Stimulated activated effector memory CD8-positive, alpha-beta T cell treated with anti-CD3 and anti-CD28 coated beads, Interleukin-12 subunit alpha, Interleukin-12 subunit beta, amount 100 ng/mL, for 72 hours (primary cell): ENCODE results near the gene ZMAT5.

Experiments
- ATAC-seq: fragments of 150-1000 bp; cut with Tn5 transposase; 2 replicates; pipeline ENCODE4 v1.10.0; 2021
- DNase-seq, 2 donors: peaks; one replicate each; pipeline ENCODE4 v3.0.0; 2021 to 2022; ENCODE audit warnings: low spot score in 2 of 2
- H3K27ac Mint-ChIP-seq: one replicate; pipeline ENCODE4 v1.8.0; 2022; ENCODE audit warnings: mild to moderate bottlenecking, mixed read lengths
- H3K36me3 Mint-ChIP-seq: one replicate; pipeline ENCODE4 v1.8.0; 2022; ENCODE audit warnings: mild to moderate bottlenecking, mixed read lengths
- H3K4me1 Mint-ChIP-seq: one replicate; pipeline ENCODE4 v1.8.0; 2022; ENCODE audit warnings: mixed read lengths
- H3K4me3 Mint-ChIP-seq: one replicate; pipeline ENCODE4 v1.8.0; 2022; ENCODE audit warnings: mild to moderate bottlenecking, mixed read lengths
- H3K9me3 Mint-ChIP-seq: one replicate; pipeline ENCODE4 v1.8.0; 2022; ENCODE audit warnings: mixed read lengths

ZMAT5 gene

DNA sequence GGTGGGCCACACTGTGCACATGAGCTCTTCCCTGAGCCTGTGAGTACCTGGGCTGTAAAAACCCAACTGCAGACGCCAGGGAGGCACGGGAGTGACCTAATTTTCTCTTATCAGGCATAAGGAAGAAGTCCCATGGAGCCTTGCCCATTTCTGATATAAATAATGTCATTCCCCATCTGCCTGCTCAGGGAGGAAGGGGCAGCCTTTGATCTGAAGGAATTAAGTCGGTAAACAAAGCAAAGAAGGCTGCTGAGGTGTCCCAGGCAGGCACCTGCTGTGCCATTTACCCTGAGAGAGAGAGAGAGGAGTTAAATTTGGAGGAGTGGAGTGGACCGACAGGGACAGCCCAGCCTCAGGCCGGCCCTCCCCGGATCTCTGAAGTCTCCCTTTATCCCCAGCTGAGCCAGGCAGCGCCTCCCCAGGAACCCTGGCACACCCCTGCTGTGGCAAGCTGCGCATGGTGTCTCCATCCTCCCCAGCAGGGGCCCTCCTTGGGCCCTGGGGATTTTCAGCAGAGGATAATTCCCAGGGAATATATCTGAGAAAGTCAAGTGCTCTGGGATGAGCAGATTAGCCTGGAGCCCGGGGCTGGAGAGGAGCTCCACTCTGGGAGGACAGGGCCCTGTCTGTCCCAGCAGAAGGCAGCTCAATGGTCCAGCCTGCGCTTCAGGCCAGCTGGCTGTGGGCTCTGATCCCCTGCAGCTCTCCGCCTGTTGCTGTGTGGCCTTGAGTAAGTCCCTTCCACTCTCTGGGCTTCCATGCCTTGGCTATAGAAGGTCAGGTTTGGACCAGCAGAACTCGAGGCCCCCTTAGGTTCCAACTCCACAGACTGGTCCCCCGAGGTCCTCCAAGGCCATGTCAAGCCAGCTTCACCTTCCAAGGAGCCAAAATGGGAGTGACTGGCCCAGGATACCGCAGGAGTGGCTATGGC is 64.5 kb downstream of the ZMAT5 start:
- H3K4me3 Mint-ChIP-seq, result no peak overlapping the region
- no peak overlapping the region for H3K27ac Mint-ChIP-seq
- H3K9me3 Mint-ChIP-seq, result no peaks in the 10 kb centered on the region
- no peaks in the 10 kb centered on the region for H3K4me1 Mint-ChIP-seq
- peaks cover 15% of the 10 kb centered on the region for H3K36me3 Mint-ChIP-seq
- no peak for ATAC-seq
- DNase-seq, result no peak

- H3K27ac Mint-ChIP-seq, result no peak overlapping the region
Measured at GRCh38 chr22:29701155-29701999, 65.4 kb downstream of the ZMAT5 start.

GRCh38 chr22:29700900-29701154 is 66.0 kb downstream of the ZMAT5 start:
- DNase-seq (no peak), ATAC-seq (no peak)
- Mint-ChIP-seq H3K4me1 (no peaks in the 10 kb centered on the region), H3K27ac (no peak overlapping the region), H3K36me3 (peaks cover 28% of the 10 kb centered on the region), H3K9me3 (no peaks in the 10 kb centered on the region), H3K4me3 (no peak overlapping the region)

More at GRCh38 chr22:29701155-29701999, 65.4 kb downstream of the ZMAT5 start:
- peaks cover 22% of the 10 kb centered on the region for H3K36me3 Mint-ChIP-seq
- no peak overlapping the region for H3K4me3 Mint-ChIP-seq
- H3K9me3 Mint-ChIP-seq, result no peaks in the 10 kb centered on the region
- H3K4me1 Mint-ChIP-seq, result no peaks in the 10 kb centered on the region
- DNase-seq (no peak), ATAC-seq (peak; percentile 33)

- no peak overlapping the region for H3K27ac Mint-ChIP-seq
Measured at GRCh38 chr22:29700206-29700899, 66.5 kb downstream of the ZMAT5 start.

GRCh38 chr22:29697853-29698598 is 68.8 kb downstream of the ZMAT5 start:
- DNase-seq (no peak), ATAC-seq (no peak)
- no peak overlapping the region for H3K27ac Mint-ChIP-seq
- no peaks in the 10 kb centered on the region for H3K4me1 Mint-ChIP-seq
- H3K4me3 Mint-ChIP-seq, result no peak overlapping the region
- H3K9me3 Mint-ChIP-seq, result no peaks in the 10 kb centered on the region
- H3K36me3 Mint-ChIP-seq, result peaks cover 46% of the 10 kb centered on the region

More at GRCh38 chr22:29700206-29700899, 66.5 kb downstream of the ZMAT5 start:
- Mint-ChIP-seq H3K4me3 (no peak overlapping the region), H3K9me3 (no peaks in the 10 kb centered on the region), H3K36me3 (peaks cover 32% of the 10 kb centered on the region), H3K4me1 (no peaks in the 10 kb centered on the region)
- ATAC-seq (no peak), DNase-seq (no peak)

GRCh38 chr22:29695129-29695926 is 71.5 kb downstream of the ZMAT5 start:
- H3K27ac Mint-ChIP-seq, result no peak overlapping the region
- H3K4me1 Mint-ChIP-seq, result no peaks in the 10 kb centered on the region
- DNase-seq, result no peak
- H3K9me3 Mint-ChIP-seq, result no peaks in the 10 kb centered on the region
- peaks cover 41% of the 10 kb centered on the region for H3K36me3 Mint-ChIP-seq
- ATAC-seq, result peak; percentile 31
- no peak overlapping the region for H3K4me3 Mint-ChIP-seq

DNA sequence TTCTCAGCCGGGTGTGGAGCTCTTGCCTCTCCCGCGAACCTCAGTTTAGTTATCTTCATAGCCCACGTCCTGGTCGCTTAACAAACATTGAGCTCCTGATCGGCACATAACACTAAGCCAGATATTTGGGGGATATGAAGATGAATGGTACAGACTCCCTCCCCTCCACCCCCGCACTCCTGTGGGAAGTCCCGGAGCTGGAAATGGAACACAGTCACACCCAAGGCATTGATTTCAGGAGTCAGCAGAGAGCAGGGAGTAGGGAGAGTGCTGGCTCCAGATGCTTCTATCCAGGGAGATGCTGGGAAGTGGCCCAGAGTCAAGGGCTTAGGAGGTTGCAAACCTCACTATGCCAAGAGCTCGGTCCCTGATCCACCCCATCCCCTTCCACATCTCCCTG is 73.1 kb downstream of the ZMAT5 start:
- Mint-ChIP-seq H3K4me1 (no peaks in the 10 kb centered on the region), H3K36me3 (peaks cover 53% of the 10 kb centered on the region), H3K4me3 (no peak overlapping the region), H3K27ac (no peak overlapping the region), H3K9me3 (no peaks in the 10 kb centered on the region)
- no peak for ATAC-seq
- no peak for DNase-seq

DNA sequence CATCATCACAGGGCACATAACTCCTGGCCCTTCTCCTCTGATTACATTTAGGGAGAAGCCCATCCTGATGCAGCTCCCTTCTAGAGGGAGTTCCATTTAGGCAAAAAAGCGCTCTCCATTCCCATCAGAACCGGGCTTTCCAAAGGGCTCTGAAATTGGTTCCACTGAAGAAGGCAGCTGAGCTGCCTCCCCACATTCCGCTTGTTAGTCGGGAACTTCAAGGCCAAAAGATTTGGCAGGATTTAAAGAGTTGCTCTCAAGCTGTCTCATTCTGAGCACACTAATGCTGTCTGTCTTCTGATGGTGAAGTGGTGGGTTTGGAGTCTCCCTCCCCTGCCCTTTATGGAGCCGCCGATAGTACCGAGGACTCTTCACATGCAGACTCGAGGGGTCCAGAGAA is 73.6 kb downstream of the ZMAT5 start:
- DNase-seq (no peak), ATAC-seq (no peak)
- H3K4me3 Mint-ChIP-seq, result no peak overlapping the region
- H3K9me3 Mint-ChIP-seq, result no peaks in the 10 kb centered on the region
- H3K36me3 Mint-ChIP-seq, result peaks cover 52% of the 10 kb centered on the region
- no peak overlapping the region for H3K27ac Mint-ChIP-seq
- H3K4me1 Mint-ChIP-seq, result no peaks in the 10 kb centered on the region

- no peaks in the 10 kb centered on the region for H3K9me3 Mint-ChIP-seq
Measured at GRCh38 chr22:29692327-29692640, 74.5 kb downstream of the ZMAT5 start.

DNA sequence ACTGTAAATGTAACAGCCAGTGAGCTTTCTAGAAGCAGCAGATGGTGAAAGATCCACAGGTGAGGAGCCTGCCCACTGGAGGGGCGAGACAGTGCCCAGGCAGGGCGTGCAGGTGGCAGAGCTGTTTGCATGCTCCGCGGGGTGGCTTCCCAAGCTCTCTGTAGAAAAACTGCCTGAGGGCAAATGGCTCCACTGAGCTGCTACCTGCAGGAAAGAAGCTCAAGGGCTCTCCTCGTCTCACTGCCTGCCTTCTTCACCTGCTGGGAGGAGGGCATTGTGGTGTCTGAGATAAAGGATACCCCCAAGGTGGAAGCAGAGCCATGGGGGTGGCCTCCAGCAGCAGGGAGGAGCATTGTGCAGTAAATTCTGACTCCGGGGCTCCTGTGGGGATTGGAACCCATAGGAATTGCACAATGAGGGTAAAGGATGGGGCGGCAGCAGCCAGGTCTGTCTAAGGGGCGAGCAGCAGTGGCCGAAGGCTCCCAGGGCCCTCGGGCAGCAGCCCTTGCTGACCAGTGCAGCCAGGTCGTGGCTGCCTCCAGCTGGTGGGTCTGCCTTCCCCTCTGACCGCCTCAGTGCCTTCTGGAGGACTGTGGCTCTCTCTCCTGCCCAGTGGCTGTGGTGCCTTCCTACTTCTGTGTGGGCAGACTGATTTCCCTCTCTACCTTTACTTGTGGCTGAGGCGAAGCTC is 75.0 kb downstream of the ZMAT5 start:
- no peaks in the 10 kb centered on the region for H3K9me3 Mint-ChIP-seq
- no peak for DNase-seq
- peak overlapping the region; percentile 45 for H3K27ac Mint-ChIP-seq
- H3K36me3 Mint-ChIP-seq, result peaks cover 46% of the 10 kb centered on the region
- no peak for ATAC-seq
- H3K4me1 Mint-ChIP-seq, result no peaks in the 10 kb centered on the region
- no peak overlapping the region for H3K4me3 Mint-ChIP-seq

More at GRCh38 chr22:29692327-29692640, 74.5 kb downstream of the ZMAT5 start:
- H3K36me3 Mint-ChIP-seq, result peaks cover 44% of the 10 kb centered on the region
- H3K4me3 Mint-ChIP-seq, result no peak overlapping the region
- H3K27ac Mint-ChIP-seq, result peak overlapping the region; percentile 45
- H3K4me1 Mint-ChIP-seq, result no peaks in the 10 kb centered on the region
- no peak for ATAC-seq
- no peak for DNase-seq

DNA sequence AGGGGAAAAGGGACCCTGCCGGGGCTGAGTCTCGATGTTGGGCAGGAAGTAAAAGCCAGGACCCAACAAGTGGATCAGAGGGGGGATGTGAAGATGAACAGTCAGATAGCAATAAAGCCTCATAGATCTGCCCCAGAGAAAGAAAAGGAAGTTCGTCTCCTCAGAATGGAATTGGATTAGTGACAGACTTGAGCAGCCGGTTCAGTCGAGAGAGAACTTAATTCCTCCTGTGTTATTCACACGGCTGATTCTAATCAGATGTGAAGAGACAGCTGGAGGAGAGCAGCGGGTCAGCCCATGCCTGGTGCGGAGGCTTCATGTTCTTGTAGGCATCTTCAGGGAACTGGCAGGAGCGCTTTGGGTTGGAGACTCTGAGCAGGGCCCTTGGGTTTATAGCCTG is 76.3 kb downstream of the ZMAT5 start:
- ATAC-seq, result no peak
- H3K4me1 Mint-ChIP-seq, result no peaks in the 10 kb centered on the region
- no peak overlapping the region for H3K4me3 Mint-ChIP-seq
- peaks cover 37% of the 10 kb centered on the region for H3K36me3 Mint-ChIP-seq
- no peak for DNase-seq
- H3K27ac Mint-ChIP-seq, result peak overlapping the region; percentile 23
- H3K9me3 Mint-ChIP-seq, result no peaks in the 10 kb centered on the region

GRCh38 chr22:29689880-29690213 is 77.0 kb downstream of the ZMAT5 start:
- Mint-ChIP-seq H3K36me3 (peaks cover 30% of the 10 kb centered on the region), H3K9me3 (no peaks in the 10 kb centered on the region)
- DNase-seq, result no peak

GRCh38 chr22:29689206-29689879 is 77.5 kb downstream of the ZMAT5 start:
- DNase-seq (no peak), ATAC-seq (no peak)
- no peaks in the 10 kb centered on the region for H3K9me3 Mint-ChIP-seq
- peaks cover 32% of the 10 kb centered on the region for H3K36me3 Mint-ChIP-seq
- no peak overlapping the region for H3K4me3 Mint-ChIP-seq
- H3K27ac Mint-ChIP-seq, result no peak overlapping the region
- H3K4me1 Mint-ChIP-seq, result no peaks in the 10 kb centered on the region

More at GRCh38 chr22:29689880-29690213, 77.0 kb downstream of the ZMAT5 start:
- no peak for ATAC-seq
- no peak overlapping the region for H3K27ac Mint-ChIP-seq
- no peak overlapping the region for H3K4me3 Mint-ChIP-seq
- H3K4me1 Mint-ChIP-seq, result no peaks in the 10 kb centered on the region
